Mucosa of stomach (tissue), 1 donor: ENCODE measurements around the gene AK3.

ENCODE experiments used
- H3K27me3 ChIP-seq: one replicate; pipeline ENCODE4 v1.7.0; 2013; ENCODE audit warnings: mild to moderate bottlenecking, low read length; ENCODE audit not compliant: control insufficient read depth, insufficient read depth
- H3K36me3 ChIP-seq: one replicate; pipeline ENCODE4 v1.7.0; 2013; ENCODE audit warnings: low read length; ENCODE audit not compliant: control insufficient read depth, insufficient read depth
- H3K4me1 ChIP-seq: one replicate; pipeline ENCODE4 v1.7.0; 2013; ENCODE audit warnings: mild to moderate bottlenecking, low read length; ENCODE audit not compliant: control insufficient read depth, insufficient read depth
- H3K4me3 ChIP-seq: one replicate; pipeline ENCODE4 v1.7.0; 2013; ENCODE audit warnings: low read length
- H3K9ac ChIP-seq: one replicate; pipeline ENCODE4 v1.7.0; 2013; ENCODE audit warnings: mild to moderate bottlenecking, low read length, moderate library complexity
- H3K9me3 ChIP-seq: one replicate; pipeline ENCODE4 v1.7.0; 2013; ENCODE audit warnings: mild to moderate bottlenecking, low read length, moderate library complexity; ENCODE audit not compliant: control insufficient read depth
- donor health status: Pancreatic carcinoma.

Gene AK3

GRCh38 chr9:4674783-4675182, 66.2 kb downstream of the AK3 start:
- Histone ChIP-seq H3K4me3 (no peak overlapping the region), H3K36me3 (no peaks in the 10 kb centered on the region)

GRCh38 chr9:4671737-4672136, 69.3 kb downstream of the AK3 start:
- Histone ChIP-seq H3K36me3 (no peaks in the 10 kb centered on the region), H3K9ac (no peak overlapping the region), H3K4me1 (no peaks in the 10 kb centered on the region), H3K27me3 (no peaks in the 10 kb centered on the region), H3K9me3 (no peaks in the 10 kb centered on the region), H3K4me3 (no peak overlapping the region)

More at GRCh38 chr9:4674783-4675182, 66.2 kb downstream of the AK3 start:
- no peak overlapping the region for H3K9ac ChIP-seq
- H3K9me3 ChIP-seq = no peaks in the 10 kb centered on the region
- peaks cover 6% of the 10 kb centered on the region for H3K4me1 ChIP-seq
- H3K27me3 ChIP-seq = no peaks in the 10 kb centered on the region

- no peaks in the 10 kb centered on the region for H3K36me3 ChIP-seq
- no peak overlapping the region for H3K4me3 ChIP-seq
- no peak overlapping the region for H3K9ac ChIP-seq
- no peaks in the 10 kb centered on the region for H3K4me1 ChIP-seq
- no peaks in the 10 kb centered on the region for H3K27me3 ChIP-seq
- H3K9me3 ChIP-seq = no peaks in the 10 kb centered on the region
Observed at GRCh38 chr9:4670591-4670990, 70.4 kb downstream of the AK3 start.

GRCh38 chr9:4669890-4670289, 71.1 kb downstream of the AK3 start:
- Histone ChIP-seq H3K9ac (no peak overlapping the region), H3K9me3 (no peaks in the 10 kb centered on the region)

GRCh38 chr9:4668604-4669003, 72.4 kb downstream of the AK3 start:
- Histone ChIP-seq H3K36me3 (no peaks in the 10 kb centered on the region), H3K4me3 (no peak overlapping the region), H3K9me3 (no peaks in the 10 kb centered on the region), H3K27me3 (no peaks in the 10 kb centered on the region), H3K9ac (no peak overlapping the region), H3K4me1 (peaks cover 16% of the 10 kb centered on the region)

More at GRCh38 chr9:4669890-4670289, 71.1 kb downstream of the AK3 start:
- H3K36me3 ChIP-seq = no peaks in the 10 kb centered on the region
- H3K4me3 ChIP-seq = no peak overlapping the region
- no peaks in the 10 kb centered on the region for H3K27me3 ChIP-seq
- H3K4me1 ChIP-seq = peaks cover 5% of the 10 kb centered on the region

GRCh38 chr9:4667681-4668080, 73.3 kb downstream of the AK3 start:
- H3K4me1 ChIP-seq = peaks cover 23% of the 10 kb centered on the region
- no peaks in the 10 kb centered on the region for H3K9me3 ChIP-seq
- H3K27me3 ChIP-seq = no peaks in the 10 kb centered on the region
- no peak overlapping the region for H3K4me3 ChIP-seq
- no peaks in the 10 kb centered on the region for H3K36me3 ChIP-seq
- H3K9ac ChIP-seq = no peak overlapping the region

- peak within 1 kb of the TSS; percentile 42 for H3K4me3 ChIP-seq
- H3K9ac ChIP-seq = peak within 1 kb of the TSS; percentile 58
- H3K27me3 ChIP-seq = no peaks in the 10 kb centered on the region
- no peaks in the 10 kb centered on the region for H3K36me3 ChIP-seq
- no peaks in the 10 kb centered on the region for H3K9me3 ChIP-seq
- peaks cover 23% of the 10 kb centered on the region for H3K4me1 ChIP-seq
Observed at GRCh38 chr9:4666042-4666699, 74.8 kb downstream of the AK3 start, which contains the start of gene SPATA6L. Gene SPATA6L, minus strand, starts transcription at chr9:4666480. Its CDS starts 230 bp downstream, at chr9:4666250.

- no peaks in the 10 kb centered on the region for H3K27me3 ChIP-seq
- H3K4me3 ChIP-seq = peak overlapping the region; percentile 42
- no peaks in the 10 kb centered on the region for H3K9me3 ChIP-seq
Observed at GRCh38 chr9:4665357-4665756, 75.6 kb downstream of the AK3 start.

GRCh38 chr9:4663956-4664355, 77.0 kb downstream of the AK3 start:
- H3K27me3 ChIP-seq = no peaks in the 10 kb centered on the region
- no peaks in the 10 kb centered on the region for H3K9me3 ChIP-seq
- peaks cover 23% of the 10 kb centered on the region for H3K4me1 ChIP-seq
- H3K4me3 ChIP-seq = peak overlapping the region; percentile 26
- H3K36me3 ChIP-seq = no peaks in the 10 kb centered on the region
- H3K9ac ChIP-seq = peak overlapping the region; percentile 58

More at GRCh38 chr9:4665357-4665756, 75.6 kb downstream of the AK3 start:
- H3K9ac ChIP-seq = peak overlapping the region; percentile 58
- no peaks in the 10 kb centered on the region for H3K36me3 ChIP-seq
- peaks cover 23% of the 10 kb centered on the region for H3K4me1 ChIP-seq

- Histone ChIP-seq H3K9ac (peak overlapping the region; percentile 88), H3K9me3 (no peaks in the 10 kb centered on the region), H3K4me3 (peak overlapping the region; percentile 51), H3K4me1 (peaks cover 29% of the 10 kb centered on the region), H3K36me3 (no peaks in the 10 kb centered on the region), H3K27me3 (no peaks in the 10 kb centered on the region)
Observed at GRCh38 chr9:4662989-4663792, 77.8 kb downstream of the AK3 start.

- H3K4me1 ChIP-seq = peaks cover 37% of the 10 kb centered on the region
- no peaks in the 10 kb centered on the region for H3K36me3 ChIP-seq
- H3K9ac ChIP-seq = peak within 1 kb of the TSS; percentile 88
- H3K4me3 ChIP-seq = peak within 1 kb of the TSS; percentile 51
- H3K9me3 ChIP-seq = no peaks in the 10 kb centered on the region
- H3K27me3 ChIP-seq = no peaks in the 10 kb centered on the region
Observed at GRCh38 chr9:4662108-4662988, 78.7 kb downstream of the AK3 start, which contains the start of gene PLPP6. Gene PLPP6, plus strand, starts transcription at chr9:4662294. Its CDS starts 82 bp downstream, at chr9:4662376.
